ENCODE results near the gene SOS2. TPM values are rescaled to one million over a fixed set of nuclear protein-coding genes. Genes with fewer than 3 reads are reported as not detected.

Gene SOS2
- total and polyA plus RNA-seq, 11 donors = 8.8 to 47.3 (median 31.3) TPM

- peak overlapping the region in 1 of 12 donors; percentile 44 for H3K27ac ChIP-seq
- intact Hi-C loops (cut with DNase I) = no loop called here
These were observed 143.8 kb downstream of the SOS2 start for GRCh38 chr14:50087341-50088116.

GRCh38 chr14:50086321-50086711 lies 145.1 kb downstream of the SOS2 start:
- ATAC-seq (no peak), DNase-seq (no peak)
- intact Hi-C loops (cut with DNase I) = no loop called here
- TF ChIP-seq POLR2A (IDR thresholded peaks at IDR 0.05) = no peak
- TF ChIP-seq CTCF (IDR thresholded peaks at IDR 0.05) = no peak
- no peak overlapping the region for H3K4me3 ChIP-seq
- H3K27me3 ChIP-seq = no peaks in the 10 kb centered on the region
- peaks cover 0 to 63% (median 0%) of the 10 kb centered on the region in 12 donors for H3K4me1 ChIP-seq
- 90 to 94% (median 92%) methylated on average over 2 of the region's 2 CpGs for WGBS, 4 donors
- peak overlapping the region in 1 of 12 donors; percentile 91 for H3K27ac ChIP-seq
- peaks cover 0 to 10% (median 0%) of the 10 kb centered on the region in 9 donors for H3K36me3 ChIP-seq
- H3K9me3 ChIP-seq = no peaks in the 10 kb centered on the region

More at GRCh38 chr14:50087341-50088116, 143.8 kb downstream of the SOS2 start:
- no peak for DNase-seq
- Histone ChIP-seq H3K9me3 (no peaks in the 10 kb centered on the region), H3K4me1 (peaks cover 0 to 62% (median 0%) of the 10 kb centered on the region in 12 donors), H3K27me3 (no peaks in the 10 kb centered on the region), H3K4me3 (no peak overlapping the region), H3K36me3 (peaks cover 0 to 10% (median 0%) of the 10 kb centered on the region in 9 donors)
- TF ChIP-seq POLR2A (IDR thresholded peaks at IDR 0.05) (no peak), CTCF (IDR thresholded peaks at IDR 0.05) (no peak)
- 38 to 56% (median 47%) methylated on average over 1 of the region's 1 CpG for WGBS, 4 donors
- ATAC-seq = no peak

GRCh38 chr14:50085570-50086320 lies 145.6 kb downstream of the SOS2 start:
- intact Hi-C loops (cut with DNase I) = no loop called here
- H3K4me3 ChIP-seq = no peak overlapping the region
- peaks cover 0 to 8% (median 0%) of the 10 kb centered on the region in 9 donors for H3K36me3 ChIP-seq
- no peak for DNase-seq
- ATAC-seq = no peak
- H3K4me1 ChIP-seq = peaks cover 0 to 62% (median 0%) of the 10 kb centered on the region in 12 donors
- H3K27ac ChIP-seq = peak overlapping the region in 1 of 12 donors; percentile 91
- H3K9me3 ChIP-seq = no peaks in the 10 kb centered on the region
- no peaks in the 10 kb centered on the region for H3K27me3 ChIP-seq
- TF ChIP-seq POLR2A (IDR thresholded peaks at IDR 0.05) = no peak
- 87 to 94% (median 89%) methylated on average over 10 of the region's 10 CpGs for WGBS, 4 donors

- WGBS, 4 donors = 94 to 96% (median 96%) methylated on average over 3 of the region's 3 CpGs
- intact Hi-C loops (cut with DNase I) = no loop called here
These were observed 146.7 kb downstream of the SOS2 start for GRCh38 chr14:50084666-50085065.

More at GRCh38 chr14:50084666-50085065, 146.7 kb downstream of the SOS2 start:
- Histone ChIP-seq H3K27me3 (no peaks in the 10 kb centered on the region), H3K4me1 (peaks cover 0 to 62% (median 0%) of the 10 kb centered on the region in 12 donors), H3K4me3 (no peak overlapping the region), H3K36me3 (peaks cover 0 to 8% (median 0%) of the 10 kb centered on the region in 9 donors), H3K9me3 (no peaks in the 10 kb centered on the region), H3K27ac (peak overlapping the region in 1 of 12 donors; percentile 91)
- ATAC-seq (no peak), DNase-seq (no peak)
- TF ChIP-seq CTCF (IDR thresholded peaks at IDR 0.05) (no peak), POLR2A (IDR thresholded peaks at IDR 0.05) (no peak)

Data from heart left ventricle (tissue), 16 donors.